GM18868 (cell line): Measurements from ENCODE around the gene PIGU.
A peak's percentile ranks its signal among the peaks of the same experiment; 100 is the strongest.

Source experiments
- ATAC-seq: cut with Tn5 transposase; IDR thresholded peaks from one replicate; pipeline ENCODE4 v1.9.1; 2021; ENCODE audit warnings: mild to moderate bottlenecking, moderate library complexity; ENCODE audit not compliant: unreplicated experiment

The PIGU gene

DNA sequence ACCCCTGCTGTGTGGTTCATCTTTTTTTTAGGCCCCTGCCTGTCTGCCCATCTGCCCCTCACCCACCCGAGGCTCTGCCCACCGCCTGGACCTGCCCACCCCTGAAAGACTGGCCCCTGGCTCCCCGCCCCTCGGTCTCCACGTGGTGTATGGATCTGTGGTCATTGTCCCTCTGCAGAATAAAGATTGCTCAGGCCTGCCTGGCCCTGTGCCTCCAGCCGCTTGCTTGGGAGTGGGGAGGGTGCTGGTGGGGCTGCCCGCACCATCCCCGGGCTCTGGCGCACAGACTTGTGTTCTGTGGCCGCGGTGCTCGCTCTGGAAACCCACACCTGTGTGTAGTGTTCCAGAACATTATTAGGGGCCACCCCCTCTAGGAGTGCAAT, 116.8 kb downstream of the PIGU start:
- ATAC-seq: no peak

DNA sequence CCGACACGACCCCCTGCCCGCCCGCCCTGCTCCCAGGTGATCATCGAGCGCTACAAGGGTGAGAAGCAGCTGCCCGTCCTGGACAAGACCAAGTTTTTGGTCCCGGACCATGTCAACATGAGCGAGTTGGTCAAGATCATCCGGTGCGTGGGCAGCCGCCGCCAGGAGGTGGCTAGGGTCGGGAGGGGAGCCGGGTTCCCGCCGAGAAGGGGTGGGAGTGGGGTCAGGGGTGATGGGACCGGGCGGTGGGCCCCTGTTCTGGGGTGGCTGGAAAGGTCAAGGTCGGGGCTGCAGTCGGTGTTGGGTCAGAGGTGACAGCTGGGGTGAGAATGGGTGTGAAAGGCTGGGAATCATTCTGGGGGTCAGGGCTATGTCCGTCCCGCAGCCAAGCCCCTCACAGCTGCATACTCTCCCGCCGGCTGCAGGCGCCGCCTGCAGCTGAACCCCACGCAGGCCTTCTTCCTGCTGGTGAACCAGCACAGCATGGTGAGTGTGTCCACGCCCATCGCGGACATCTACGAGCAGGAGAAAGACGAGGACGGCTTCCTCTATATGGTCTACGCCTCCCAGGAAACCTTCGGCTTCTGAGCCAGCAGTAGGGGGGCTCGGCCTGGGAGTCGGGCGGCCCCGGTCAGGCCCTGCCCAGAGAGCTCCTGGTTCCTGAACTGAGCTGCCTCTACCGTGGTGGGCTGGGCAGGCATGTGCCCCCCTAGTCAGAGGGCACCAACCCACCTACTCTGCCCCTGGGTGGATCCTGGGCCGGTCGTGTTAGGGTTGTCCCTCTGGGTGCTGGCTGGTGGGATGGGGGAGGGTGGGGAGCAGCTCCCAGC, 117.4 kb downstream of the PIGU start:
- ATAC-seq: no peak

DNA sequence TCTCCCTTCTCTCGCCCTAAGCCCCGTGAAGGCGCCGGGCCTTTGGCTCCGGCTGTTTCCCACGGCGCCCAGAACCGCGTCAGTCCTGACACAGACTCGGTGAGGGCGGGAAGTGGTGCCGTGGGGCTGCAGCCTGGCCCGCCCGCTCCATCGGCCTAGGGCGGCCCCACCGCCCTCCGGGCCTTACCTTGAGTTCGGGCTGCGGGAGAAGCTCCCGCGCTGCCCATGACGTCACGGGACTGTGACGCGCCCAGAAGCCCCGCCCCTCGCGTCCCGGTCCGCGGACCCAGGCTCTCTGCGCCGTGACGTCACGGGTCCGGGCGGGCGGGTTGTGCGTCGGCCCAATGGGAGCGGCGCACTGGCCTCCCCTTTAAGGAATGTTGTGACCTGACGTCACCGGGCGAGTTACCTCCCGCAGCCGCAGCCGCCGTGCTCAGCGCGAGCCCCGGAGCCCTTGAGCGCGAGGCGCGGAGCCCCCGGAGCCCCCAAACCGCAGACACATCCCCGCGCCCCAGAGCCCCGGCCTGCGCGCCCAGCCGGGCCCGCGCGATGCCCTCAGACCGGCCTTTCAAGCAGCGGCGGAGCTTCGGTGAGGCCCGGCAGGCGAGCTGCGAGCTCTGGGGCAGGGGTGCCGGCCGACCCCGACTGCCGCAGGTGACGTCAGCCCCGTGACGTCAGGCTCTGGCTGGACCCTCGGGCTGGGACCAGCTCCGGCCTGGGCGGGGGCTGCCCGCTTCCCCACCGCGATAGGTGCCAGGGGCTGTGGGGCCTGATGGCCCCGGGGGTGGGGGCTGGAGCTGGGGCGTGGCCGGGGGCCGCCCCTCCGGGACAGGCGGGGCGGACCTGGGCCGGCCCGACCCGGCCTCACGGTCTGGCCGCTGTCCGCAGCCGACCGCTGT, 118.3 kb downstream of the PIGU start, which contains the start of gene MAP1LC3A:
MAP1LC3A (plus strand) TSS at position 399 of the 899 bp plus-strand sequence; CDS start at position 550, 151 bp downstream.
- peak; percentile 55 for ATAC-seq

DNA sequence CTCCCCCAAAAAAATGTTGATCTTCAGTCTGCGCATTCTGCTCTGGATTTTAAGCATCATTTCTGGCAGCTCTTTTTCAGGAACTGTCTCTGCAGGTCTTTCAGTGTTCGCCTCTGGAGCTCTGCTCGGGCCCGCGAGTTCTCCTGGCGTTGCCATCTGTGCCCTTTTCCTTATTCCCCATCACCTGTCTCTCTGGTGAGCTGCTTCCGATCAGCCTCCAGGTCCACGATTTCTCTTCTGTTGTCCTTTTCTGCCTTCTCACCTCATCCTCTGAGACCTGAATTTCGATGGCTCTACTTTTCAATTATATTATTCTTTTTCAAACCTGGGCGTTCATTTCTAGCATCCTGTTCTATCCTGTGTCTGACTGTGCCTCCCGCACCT, 119.0 kb downstream of the PIGU start:
- no peak for ATAC-seq

DNA sequence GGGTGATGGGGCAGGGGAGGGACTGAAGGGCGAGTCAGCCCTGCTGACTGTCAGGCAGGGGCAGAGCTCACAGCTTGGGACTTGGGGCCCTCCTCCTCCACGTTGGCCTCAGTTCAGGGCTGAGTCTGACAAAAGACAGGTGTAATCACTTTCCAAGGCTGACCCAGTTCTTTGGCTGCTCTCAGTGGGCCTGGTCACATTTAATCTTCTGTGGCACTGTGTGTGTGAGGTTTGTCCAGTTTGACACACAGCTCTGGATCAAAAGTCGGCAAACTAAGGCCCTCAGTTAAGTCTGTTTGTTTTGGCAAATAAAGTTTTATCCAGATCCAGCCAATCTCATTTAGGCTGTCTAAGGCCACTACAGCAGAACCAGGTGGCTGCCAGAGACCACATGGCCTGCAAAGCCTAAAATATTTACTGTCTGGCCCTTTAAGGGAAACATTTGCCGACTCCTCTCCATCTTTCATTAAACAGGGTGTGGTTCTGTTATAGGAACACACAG, 123.5 kb downstream of the PIGU start:
- no peak for ATAC-seq

DNA sequence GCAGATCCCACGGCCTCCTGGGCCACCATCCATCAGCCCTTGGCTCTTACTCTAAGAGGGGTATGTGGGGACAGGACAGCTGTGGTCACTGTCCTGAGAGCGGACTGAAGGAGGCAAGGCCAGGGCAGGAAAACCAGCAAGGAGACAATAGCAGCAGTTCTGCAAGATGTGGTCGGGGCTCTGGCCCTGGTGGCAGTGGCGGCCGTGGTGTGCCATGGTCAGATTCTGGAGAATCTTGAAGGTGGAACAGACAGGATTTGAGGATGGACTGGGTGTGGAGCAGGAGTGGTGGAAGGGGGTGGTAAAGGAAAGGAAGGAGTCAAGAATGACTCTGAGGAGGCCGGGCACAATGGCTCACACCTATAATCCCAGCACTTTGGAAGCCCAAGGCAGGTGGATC, 124.3 kb downstream of the PIGU start:
- no peak for ATAC-seq

DNA sequence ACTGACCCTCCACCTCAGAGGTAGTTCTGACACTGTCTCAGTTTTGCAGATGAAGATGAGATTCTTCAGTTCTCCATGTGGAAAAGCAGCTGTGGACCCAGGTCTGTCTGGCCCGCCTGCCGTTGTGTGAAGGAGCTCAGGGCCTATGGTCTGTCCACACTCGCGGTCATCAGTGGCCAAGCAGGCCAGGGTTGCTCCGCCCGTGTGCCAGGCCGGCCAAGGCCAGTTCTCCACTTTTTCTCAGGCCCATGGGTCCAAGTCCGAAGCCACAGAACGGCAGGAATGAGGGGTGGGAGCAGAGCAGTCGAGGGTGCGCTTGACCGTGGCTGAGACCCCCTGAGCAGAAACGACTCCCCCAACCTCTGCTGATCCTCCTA, 127.0 kb downstream of the PIGU start:
- ATAC-seq: no peak

DNA sequence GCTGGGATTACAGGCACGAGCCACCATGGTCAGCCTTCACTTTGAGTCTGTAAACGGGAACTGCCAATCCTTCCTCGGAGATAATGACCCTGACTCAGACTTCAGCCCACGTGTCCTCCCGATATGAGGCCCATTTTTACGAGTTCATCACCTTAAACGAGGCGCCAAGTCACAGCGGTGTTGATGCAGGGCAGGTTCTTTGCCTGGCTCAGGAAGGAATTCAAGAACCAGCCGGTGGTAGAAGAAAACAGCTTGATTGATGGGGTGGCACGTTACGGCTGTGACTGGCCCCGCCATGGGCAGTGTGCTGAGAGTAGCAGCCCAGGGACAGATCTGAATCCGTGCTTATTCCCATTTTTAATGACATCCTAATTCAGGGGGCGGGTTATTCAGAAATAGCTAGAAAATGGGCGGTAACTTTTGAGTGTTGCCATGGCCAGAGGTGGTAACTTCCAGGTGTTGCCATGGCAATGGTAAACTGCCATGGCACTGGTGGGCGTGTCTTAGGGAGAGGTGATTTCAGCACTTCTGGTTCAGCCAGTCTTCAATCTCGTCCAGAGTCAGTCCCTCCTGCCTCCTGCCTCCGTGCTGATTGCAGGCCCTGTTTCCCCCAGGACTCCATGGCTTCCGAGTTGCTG, 127.5 kb downstream of the PIGU start:
- ATAC-seq: no peak

DNA sequence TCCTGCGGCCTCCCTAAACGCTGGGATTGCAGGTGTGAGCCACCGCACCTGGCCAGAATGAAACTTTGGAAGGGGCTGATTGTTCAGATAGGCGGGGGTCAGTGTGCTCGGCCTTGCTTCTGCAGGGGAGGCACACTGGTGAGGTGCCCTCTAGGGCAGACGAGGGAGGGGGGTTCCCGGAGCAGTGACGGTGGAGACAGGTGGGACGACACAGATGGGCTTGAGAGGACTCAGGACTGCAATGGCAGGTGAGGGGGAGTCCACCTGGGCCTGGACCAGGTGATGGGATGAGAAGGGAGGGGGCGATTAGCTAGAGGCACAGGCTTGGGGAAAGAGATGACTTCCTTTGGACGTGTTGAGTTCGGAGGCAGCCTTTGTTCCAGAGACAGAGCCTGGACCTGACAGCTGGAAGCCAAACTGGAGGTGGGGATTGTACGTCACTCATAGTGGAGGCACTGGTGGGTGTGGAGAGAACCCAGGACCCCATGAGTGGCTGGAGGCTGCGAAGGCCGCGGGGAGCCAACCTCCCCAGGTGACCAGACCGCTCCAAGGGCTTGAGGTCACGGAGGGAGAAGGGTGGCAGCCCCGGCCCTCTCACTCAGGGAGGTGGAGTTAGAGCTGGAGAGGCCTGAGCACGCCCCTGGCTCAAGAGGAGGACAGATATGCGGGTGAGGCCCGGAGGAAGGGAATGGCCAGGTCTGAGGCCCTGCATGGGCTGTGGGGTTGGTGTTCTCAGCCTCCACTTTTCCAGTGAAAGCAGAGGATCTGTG, 128.9 kb downstream of the PIGU start:
- ATAC-seq: no peak

DNA sequence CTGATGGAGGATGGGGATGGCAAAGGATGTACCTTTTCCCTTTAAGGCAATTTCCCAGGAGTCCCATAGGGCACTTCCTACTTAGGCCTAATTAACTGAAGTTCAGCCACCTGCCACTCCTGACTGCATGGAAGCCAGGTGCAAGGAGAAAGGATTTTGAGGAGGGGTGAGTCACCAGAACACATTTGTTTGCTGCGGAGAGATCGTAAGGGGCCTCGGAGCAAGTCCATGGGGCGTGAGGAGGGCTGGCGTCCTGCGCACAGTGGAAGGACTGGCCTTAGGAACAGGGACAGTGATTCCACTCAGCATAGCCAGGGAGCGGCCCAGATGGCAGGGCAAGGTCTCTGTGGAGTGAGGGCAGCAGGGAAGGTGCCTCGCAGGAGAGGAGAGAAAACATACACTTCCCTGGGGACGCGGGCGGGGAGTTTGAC, 130.1 kb downstream of the PIGU start:
- no peak for ATAC-seq

DNA sequence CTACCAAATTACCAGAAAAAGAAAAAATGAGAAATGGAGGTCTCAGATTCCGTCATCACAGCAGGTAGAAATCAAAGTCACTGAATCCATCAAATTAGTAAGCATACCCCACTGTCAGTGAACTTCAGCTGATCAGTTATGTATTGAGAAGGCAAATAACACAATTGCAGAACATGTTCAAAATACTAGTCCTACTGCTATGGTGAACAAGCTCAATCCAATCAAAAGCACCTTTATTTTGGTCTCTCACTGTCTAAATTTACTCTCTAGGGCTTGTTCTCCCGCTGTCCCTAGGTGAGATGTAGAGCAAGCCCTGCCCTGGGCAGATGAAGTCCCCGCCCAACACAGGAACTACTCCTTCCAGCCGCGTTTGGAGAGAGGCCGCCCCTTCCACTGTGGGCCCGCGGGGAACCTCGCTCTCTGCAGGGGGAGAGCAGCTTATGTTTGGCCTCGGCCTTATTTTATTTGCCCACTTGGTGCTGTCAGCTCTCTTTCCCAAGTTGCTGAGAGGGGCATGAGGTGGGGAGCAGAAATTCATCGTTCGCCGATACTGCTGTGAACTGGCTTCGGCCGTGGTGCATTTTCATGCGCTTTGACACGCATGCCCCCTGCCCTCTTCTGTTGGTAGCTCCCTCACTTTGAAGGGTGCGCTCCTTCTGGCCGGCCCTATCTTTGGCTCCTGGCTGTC, 132.6 kb downstream of the PIGU start:
- ATAC-seq: no peak

DNA sequence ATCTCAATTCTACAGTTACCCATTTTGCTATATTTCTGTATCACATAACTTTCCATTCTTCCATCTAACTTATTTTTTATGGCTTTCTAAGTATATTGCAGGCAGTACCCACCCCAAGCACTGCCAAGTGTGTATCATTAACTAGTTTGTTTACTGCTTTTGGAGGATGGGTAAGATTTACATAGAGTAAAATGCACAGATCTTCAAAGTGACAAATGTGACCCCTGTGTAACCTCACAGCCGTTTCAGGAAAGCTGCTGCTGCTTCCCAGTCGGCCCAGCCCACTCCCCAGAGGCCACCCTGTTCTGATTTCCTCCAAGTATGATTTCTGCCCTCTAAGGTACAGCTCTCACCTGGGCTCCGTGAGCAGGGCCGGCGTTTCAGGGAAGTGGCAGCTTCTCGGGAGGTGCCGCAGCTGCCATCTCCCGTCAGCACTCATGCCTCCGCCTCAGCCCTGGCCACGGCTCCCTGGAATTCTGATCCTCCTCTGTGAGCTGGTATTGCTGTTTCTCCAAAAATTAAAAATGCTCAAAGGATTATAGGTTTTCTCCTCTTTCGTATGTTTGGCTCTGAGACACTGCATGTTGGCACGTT, 133.3 kb downstream of the PIGU start:
- no peak for ATAC-seq

DNA sequence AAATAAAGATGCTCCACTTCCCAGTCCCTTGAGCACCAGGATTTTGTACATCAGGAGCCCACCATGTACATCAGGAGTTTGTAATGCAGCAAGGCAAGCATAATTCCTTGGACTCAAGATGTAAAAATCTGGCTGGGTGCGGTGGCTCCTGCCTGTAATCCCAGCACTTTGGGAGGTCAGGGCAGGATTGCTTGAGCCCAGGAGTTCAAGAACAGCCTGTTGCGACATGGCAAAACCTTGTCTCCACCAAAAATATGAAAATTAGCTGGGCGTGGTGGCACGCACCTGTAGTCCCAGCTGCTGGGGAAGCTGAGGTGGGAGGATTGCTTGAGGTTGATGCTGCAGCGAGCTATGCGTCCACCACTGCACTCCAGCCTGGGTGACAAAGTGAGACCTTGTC, 134.5 kb downstream of the PIGU start:
- ATAC-seq: no peak

DNA sequence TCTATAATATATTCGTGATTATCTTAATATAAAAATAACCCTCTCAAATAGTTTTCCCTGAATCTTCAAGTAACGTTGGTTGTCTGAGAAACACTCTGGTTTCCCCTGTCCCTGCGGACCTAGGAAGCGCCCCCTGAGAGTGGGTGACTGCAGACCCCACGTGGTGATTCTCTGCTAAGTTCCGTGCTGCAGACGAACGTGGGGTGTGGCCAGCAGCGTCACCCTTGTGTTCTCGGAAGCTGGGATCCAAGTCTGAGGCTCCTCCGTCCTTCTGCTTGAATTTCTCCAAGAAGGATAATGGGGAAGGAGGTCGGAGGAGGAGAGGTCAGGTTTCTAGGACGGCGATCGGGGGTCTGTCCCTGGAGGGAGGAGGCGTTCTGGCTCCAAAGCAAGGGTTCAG, 135.0 kb downstream of the PIGU start:
- ATAC-seq: no peak

DNA sequence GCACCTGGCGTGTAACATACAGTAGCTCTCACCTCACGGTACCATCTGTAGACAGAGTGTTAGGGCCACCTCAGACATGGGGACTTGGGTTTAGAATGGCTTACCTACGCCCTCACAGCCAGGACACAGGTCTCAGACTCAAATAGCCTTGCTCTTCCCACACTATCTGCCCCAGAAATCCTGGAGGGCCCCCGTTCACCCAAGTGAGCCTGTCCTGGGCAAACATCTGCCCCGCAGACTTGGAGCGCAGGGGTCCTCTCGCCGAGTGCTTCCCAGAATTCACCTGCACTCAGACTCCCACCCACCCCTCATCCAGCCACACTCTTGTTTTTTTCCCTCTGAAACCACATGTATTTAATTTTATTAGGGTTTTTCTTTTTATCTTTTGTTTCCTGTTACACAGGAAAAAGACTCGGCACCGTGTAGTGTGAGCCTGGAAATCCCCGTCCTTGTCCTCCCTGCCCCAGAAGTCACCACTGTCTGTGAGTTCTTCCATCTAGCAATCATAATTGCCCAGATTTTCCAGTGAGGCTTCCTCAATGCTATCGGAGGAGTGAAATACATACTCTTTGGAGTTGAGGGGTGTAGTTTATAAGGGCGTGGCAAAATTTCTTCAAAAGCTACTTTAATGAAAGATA, 135.5 kb downstream of the PIGU start:
- no peak for ATAC-seq

DNA sequence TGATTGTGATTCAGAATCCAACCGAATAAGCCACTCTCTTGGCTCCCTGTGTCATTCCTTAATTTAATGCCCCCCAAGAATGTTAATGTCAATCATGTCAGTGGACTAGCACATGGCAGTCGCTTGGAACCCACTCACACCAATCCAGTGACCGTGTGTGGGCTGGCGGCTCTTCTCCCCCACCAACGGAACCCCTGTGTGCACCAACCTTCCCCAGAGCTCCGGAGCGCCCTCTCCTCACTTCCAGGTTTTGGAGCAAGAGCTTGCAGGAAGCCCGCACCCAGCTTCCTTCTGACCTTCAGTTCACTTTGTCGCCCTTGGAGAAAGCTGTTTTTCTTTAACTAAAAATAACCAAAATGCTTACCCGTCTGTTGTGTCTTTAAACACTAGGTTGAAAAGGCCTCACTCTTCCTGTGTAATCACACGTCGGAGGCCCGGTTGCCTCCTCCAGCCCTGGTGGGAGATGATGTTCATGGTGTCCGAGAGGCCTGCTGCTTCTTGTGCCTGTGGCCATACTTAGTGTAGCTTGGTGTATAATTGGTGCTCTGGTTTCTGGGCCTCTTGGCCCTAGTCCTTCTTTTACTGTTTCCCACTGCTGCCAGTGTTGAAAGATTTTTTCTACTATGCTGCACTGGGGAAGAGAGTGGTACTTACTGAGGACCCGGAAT, 136.2 kb downstream of the PIGU start:
- no peak for ATAC-seq

DNA sequence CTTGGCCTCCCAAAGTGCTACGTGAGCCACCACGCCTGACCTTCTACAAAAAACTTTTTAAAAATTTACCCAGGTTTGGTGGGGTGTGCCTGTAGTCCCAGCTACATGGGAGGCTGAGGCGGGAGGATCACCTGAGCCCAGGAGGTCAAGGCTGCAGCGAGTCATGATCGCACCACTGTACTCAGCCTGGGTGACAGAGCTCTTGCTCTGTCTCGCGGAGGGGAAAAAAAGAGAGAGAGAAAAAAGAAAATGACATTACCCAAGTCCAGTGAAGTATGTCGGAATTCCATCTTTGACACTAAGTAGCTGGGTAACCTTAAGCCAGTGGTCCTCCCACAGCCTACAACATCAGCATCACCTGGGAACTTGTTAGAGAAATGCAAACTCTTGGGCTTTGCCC, 137.1 kb downstream of the PIGU start:
- no peak for ATAC-seq

DNA sequence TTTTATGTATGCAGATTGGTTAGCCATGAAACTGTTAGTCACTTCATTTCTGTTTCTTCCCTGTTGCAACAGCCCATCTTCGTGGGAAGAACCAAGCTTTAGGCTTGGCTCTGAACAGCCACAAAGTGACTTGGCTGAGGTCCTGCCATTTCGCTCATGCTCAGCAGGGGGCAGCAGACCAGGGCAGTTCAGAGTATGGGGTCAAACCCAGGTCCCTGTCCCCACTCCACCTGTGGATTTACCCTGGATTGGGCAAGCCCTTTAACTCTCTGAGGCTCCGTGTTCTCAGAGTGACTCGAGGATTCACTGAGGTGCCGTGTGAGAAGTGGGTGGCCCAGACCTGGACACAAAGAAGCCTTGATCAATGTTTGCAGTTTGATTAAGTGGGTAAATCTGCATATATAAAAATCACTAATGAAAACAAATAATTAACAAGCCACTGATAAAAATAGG, 138.2 kb downstream of the PIGU start:
- no peak for ATAC-seq
